Measurements from ENCODE around the gene NFIB. TPM values are rescaled to one million over a fixed set of nuclear protein-coding genes. Genes with fewer than 3 reads are reported as not detected.

NFIB gene
- total RNA-seq, 1 experiment from 2014 or later: 18.6 TPM

GRCh38 chr9:14318934-14319580, 5.1 kb upstream of the NFIB start:
- H2AFZ ChIP-seq (ENCODE audit: low read length): no peak overlapping the region
- no peaks in the 10 kb centered on the region for H3K36me3 ChIP-seq (ENCODE audit: low read depth, low read length)
- H3F3A ChIP-seq (ENCODE audit: low read length, unreplicated experiment): peaks cover 6% of the 10 kb centered on the region
- H3K4me1 ChIP-seq (ENCODE audit: insufficient read depth, low read length): peaks cover 53% of the 10 kb centered on the region
- CTCF ChIA-PET: no interaction called here
- H4K20me1 ChIP-seq (ENCODE audit: low read length): no peaks in the 10 kb centered on the region
- H3K4me3 ChIP-seq (ENCODE audit: low read length): peak overlapping the region; percentile 86; the same call in 1 of the 2 replicates
- intact Hi-C loops (cut with micrococcal nuclease): loop anchor here (10.0 kb wide), 1 partner anchor 284 kb away; no protein-coding TSS in a partner anchor
- H3K9ac ChIP-seq (ENCODE audit: low read length): peak overlapping the region; percentile 52
- ATAC-seq: no peak
- no peaks in the 10 kb centered on the region for H3K9me2 ChIP-seq (replicated peaks; ENCODE audit: low read length)
- H3K4me2 ChIP-seq (ENCODE audit: low read length): peak overlapping the region; percentile 98
- H3K27ac ChIP-seq (ENCODE audit: low read length): peak overlapping the region; percentile 84
- no peaks in the 10 kb centered on the region for H3K9me3 ChIP-seq (ENCODE audit: low read length)
- no peak for TF ChIP-seq CTCF (conservative IDR thresholded peaks at IDR 0.05; ENCODE audit: low read depth, low read length)
- TF ChIP-seq EZH2phosphoT487 (IDR thresholded peaks at IDR 0.05; ENCODE audit: borderline replicate concordance, low read length): no peak
- peaks cover 38% of the 10 kb centered on the region for H3K79me2 ChIP-seq (ENCODE audit: low read length)
- H3K27me3 ChIP-seq (ENCODE audit: low read length): no peaks in the 10 kb centered on the region
- BruUV-seq (replicated peaks): no TSS peak
- no peak for DNase-seq
- POLR2A ChIA-PET (ENCODE audit: unreplicated experiment): no interaction called here

- ATAC-seq (no peak), DNase-seq (no peak)
- Histone ChIP-seq H3K4me3 (ENCODE audit: low read length) (no peak overlapping the region), H2AFZ (ENCODE audit: low read length) (no peak overlapping the region), H3K27me3 (ENCODE audit: low read length) (no peaks in the 10 kb centered on the region), H3K79me2 (ENCODE audit: low read length) (peaks cover 43% of the 10 kb centered on the region), H3K9me2 (replicated peaks; ENCODE audit: low read length) (no peaks in the 10 kb centered on the region), H3K9me3 (ENCODE audit: low read length) (no peaks in the 10 kb centered on the region), H4K20me1 (ENCODE audit: low read length) (no peaks in the 10 kb centered on the region), H3K4me1 (ENCODE audit: insufficient read depth, low read length) (peaks cover 47% of the 10 kb centered on the region), H3K27ac (ENCODE audit: low read length) (no peak overlapping the region), H3K4me2 (ENCODE audit: low read length) (peak overlapping the region; percentile 98; the same call in 1 of the 2 replicates), H3F3A (ENCODE audit: low read length, unreplicated experiment) (peaks cover 6% of the 10 kb centered on the region), H3K9ac (ENCODE audit: low read length) (no peak overlapping the region), H3K36me3 (ENCODE audit: low read depth, low read length) (no peaks in the 10 kb centered on the region)
- intact Hi-C loops (cut with micrococcal nuclease): loop anchor here (10.0 kb wide), 1 partner anchor 284 kb away; no protein-coding TSS in a partner anchor
- no TSS peak for BruUV-seq (replicated peaks)
- ChIA-PET POLR2A (ENCODE audit: unreplicated experiment) (no interaction called here), CTCF (no interaction called here)
- TF ChIP-seq EZH2 (IDR thresholded peaks at IDR 0.05; ENCODE audit: low read length, unreplicated experiment) (no peak), EZH2phosphoT487 (IDR thresholded peaks at IDR 0.05; ENCODE audit: borderline replicate concordance, low read length) (no peak), CTCF (conservative IDR thresholded peaks at IDR 0.05; ENCODE audit: low read depth, low read length) (no peak)
Observed at GRCh38 chr9:14318361-14318760, 4.4 kb upstream of the NFIB start.

GRCh38 chr9:14317667-14318320, 3.9 kb upstream of the NFIB start:
- no peak overlapping the region for H2AFZ ChIP-seq (ENCODE audit: low read length)
- no peak overlapping the region for H3K9ac ChIP-seq (ENCODE audit: low read length)
- H3K4me3 ChIP-seq (ENCODE audit: low read length): no peak overlapping the region
- BruUV-seq (replicated peaks): no TSS peak
- DNase-seq (no peak), ATAC-seq (no peak)
- no peaks in the 10 kb centered on the region for H3K9me2 ChIP-seq (replicated peaks; ENCODE audit: low read length)
- no peaks in the 10 kb centered on the region for H4K20me1 ChIP-seq (ENCODE audit: low read length)
- no peak overlapping the region for H3K4me2 ChIP-seq (ENCODE audit: low read length)
- no peaks in the 10 kb centered on the region for H3K36me3 ChIP-seq (ENCODE audit: low read depth, low read length)
- peaks cover 48% of the 10 kb centered on the region for H3K79me2 ChIP-seq (ENCODE audit: low read length)
- H3F3A ChIP-seq (ENCODE audit: low read length, unreplicated experiment): peaks cover 6% of the 10 kb centered on the region
- H3K9me3 ChIP-seq (ENCODE audit: low read length): no peaks in the 10 kb centered on the region
- H3K27me3 ChIP-seq (ENCODE audit: low read length): no peaks in the 10 kb centered on the region
- no peak overlapping the region for H3K27ac ChIP-seq (ENCODE audit: low read length)
- POLR2A ChIA-PET (ENCODE audit: unreplicated experiment): no interaction called here
- intact Hi-C loops (cut with micrococcal nuclease): loop anchor here (10.0 kb wide), 1 partner anchor 283 kb away; no protein-coding TSS in a partner anchor
- CTCF ChIA-PET: no interaction called here
- TF ChIP-seq EZH2phosphoT487 (IDR thresholded peaks at IDR 0.05; ENCODE audit: borderline replicate concordance, low read length): no peak
- TF ChIP-seq CTCF (conservative IDR thresholded peaks at IDR 0.05; ENCODE audit: low read depth, low read length): no peak
- TF ChIP-seq EZH2 (IDR thresholded peaks at IDR 0.05; ENCODE audit: low read length, unreplicated experiment): no peak
- H3K4me1 ChIP-seq (ENCODE audit: insufficient read depth, low read length): peaks cover 44% of the 10 kb centered on the region

Data from PC-3 (cell line).